SH-SY5Y (cell line): ENCODE results near the gene NKRF.

Source experiments
- GATA2 ChIP-seq: IDR thresholded peaks from 2 replicates; pipeline ENCODE4 v1.6.1; 2011; ENCODE audit warnings: mild to moderate bottlenecking, low read depth, low read length
- GATA3 ChIP-seq: IDR thresholded peaks from 2 replicates; pipeline ENCODE4 v1.6.1; 2011; ENCODE audit warnings: low read depth, mild to moderate bottlenecking, low read length, moderate library complexity

DNA sequence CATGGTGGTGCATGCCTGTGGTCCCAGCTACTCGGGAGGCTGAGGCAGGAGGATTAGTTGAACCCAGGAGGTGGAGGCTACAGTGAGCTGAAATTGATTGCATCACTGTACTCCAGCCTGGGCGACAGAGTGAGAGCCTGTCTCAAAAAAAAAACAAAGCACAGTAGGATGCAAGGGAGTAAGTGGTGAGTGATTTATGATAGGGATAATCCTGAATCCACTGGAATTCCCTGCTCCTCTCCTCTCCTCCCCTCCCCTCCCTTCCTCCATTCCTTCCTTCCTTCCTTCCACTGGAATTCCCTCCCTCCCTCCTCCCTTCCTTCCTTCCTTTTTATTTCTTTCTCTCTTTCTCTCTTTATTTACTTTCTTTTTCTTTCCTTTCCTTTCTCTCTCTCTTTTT, 40.9 kb upstream of the NKRF start:
- TF ChIP-seq GATA2, result no peak
- no peak for TF ChIP-seq GATA3
